NCI-H146 (cell line): Measurements from ENCODE around the gene NELL1.

Source experiments
- DNase-seq: peaks from one replicate; lab custom pipeline; 2025; lab: John Stamatoyannopoulos, UW

NELL1 gene

DNA sequence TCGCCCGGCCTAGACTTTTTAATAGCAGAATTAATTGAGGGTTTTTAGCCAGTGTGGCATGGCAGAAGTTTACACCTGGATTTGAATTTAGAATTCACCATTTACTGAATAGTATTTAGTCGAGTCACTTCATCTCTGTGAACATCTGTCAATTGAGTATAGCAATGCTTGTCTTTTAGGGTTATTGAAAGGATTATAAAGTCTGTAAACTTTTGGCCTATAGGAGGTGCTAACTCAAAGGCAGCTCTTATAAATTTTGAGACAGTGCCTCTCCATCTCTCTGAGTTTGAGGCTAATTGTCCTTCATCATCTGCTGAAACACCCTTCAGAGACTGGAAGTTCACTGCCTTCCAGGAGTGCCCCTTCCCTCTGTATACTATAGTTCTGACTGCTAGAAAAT, 205.0 kb downstream of the NELL1 start:
- DNase-seq = no peak

DNA sequence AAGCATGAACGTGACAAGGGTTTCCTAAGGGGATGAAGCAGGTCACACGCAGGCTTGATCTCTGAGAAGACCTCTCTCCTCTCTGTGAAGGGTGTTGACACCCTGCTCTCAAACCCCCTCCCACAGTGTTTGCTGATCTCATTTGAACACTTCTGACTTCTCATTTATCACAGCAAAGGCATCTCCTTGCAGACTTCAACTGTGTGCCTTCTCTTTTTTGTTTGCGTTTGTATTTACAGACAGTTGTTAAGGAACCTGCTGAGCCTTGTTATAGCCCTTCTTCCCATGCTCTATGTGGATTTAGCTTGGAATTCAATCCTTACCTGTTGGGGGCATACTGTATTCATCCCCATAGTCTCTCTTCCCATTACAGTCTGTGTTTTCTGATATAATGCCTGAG, 206.5 kb downstream of the NELL1 start:
- DNase-seq = no peak

DNA sequence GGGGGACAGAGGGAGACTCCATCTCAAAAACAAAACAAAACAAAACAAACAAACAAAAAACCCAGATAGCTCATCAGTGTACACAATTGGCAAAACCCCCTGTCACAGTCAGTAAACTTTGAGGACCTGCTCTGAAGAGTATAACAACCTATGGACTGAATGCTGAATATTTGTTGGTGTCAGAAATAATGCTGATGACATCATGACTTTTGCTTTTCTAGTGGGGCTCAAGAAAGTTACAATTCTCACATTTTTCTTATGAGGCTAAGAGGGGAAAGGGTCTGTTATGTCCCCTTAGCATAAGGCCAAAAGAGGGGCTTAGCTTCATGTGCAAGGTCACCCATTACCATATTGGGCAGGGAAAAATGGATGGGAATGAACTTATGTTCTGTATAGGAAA, 207.4 kb downstream of the NELL1 start:
- no peak for DNase-seq

DNA sequence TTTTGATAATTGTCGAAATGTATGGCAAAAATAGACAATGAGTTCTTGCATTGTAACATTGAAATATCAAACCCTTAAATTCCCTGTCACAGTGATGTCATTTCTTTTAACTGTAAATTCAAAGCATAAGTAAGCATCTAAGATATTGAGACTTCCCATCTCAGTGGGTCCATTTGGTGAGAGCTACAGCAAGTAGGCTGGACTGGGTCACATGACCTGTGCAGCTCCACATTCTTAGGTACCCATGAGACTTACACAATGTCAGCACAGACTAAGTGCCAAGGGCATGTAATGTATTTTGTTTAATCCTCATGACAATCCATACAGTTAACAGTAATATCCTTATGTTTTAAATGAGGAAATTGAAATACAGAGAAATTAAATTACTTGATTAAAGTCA, 210.7 kb downstream of the NELL1 start:
- no peak for DNase-seq

DNA sequence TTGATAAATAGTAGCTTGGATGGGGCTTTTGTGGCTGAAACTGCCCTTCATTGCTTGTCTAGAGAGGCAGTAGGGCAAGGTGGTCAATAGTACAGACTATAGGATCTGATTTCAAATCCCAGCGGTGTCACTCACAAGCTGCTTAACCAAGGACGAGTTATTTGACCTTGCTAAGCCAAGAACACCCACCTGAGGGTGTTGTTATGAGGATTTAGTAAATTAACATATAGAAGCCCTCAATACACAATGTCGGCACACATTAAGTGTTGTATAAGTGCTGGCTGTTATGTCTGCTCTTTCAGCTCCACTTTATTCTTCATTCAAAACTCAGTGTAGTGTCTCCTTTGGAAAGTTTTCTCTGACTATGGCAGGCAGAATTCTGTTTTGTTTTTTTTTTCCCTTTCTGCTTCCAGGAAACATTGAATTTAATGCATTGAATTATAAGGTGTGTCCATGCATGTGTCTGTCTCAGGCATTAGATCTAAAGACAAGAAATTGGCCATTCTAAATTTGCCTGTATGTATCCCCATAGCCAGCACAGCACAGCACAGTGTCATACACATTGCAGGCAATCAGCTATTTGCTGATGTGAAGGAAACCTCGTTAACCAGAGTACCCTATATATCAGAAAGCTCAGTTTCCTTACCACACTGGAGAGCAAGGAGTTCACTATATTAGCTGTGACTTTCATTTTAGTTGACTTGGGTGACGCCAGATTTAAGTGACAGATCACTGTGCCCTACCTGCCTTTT, 212.1 kb downstream of the NELL1 start:
- no peak for DNase-seq

DNA sequence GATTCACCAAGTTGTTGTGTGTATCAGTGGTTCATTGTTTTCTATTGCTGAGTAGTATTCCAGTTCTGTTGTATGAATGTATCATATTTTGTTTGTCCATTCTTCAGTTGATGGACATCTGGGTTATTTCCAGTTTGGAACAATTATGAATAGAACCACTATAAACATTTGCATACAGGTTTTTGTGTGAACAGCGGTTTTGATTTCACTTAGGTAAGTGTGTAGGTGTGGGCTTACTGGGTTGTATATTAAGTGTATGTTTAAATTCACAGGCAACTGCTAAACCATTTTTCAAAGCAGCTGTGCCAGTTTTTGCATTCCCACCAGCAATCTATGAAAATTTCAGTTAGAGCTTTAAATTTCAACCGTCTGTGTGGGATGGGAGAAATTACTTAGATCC, 217.8 kb downstream of the NELL1 start:
- DNase-seq = no peak

DNA sequence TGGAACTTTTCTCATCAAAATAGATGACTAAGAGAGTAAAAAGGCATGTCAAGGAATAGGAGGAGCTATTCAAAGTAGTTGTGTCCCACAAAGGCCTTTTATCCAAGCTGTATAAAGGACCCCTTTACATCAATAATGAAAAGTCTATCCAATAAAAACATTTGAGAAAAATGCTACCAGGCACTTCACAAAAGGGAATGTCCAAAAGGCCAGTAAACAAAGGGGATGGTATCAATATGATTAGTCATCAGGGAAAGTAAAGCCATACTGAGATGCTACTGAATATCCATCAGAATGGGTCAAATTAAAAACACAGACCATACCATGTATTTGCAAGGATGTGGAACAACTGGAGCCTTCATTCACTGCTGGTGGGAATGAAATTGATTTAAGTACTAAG, 224.9 kb downstream of the NELL1 start:
- DNase-seq = no peak

DNA sequence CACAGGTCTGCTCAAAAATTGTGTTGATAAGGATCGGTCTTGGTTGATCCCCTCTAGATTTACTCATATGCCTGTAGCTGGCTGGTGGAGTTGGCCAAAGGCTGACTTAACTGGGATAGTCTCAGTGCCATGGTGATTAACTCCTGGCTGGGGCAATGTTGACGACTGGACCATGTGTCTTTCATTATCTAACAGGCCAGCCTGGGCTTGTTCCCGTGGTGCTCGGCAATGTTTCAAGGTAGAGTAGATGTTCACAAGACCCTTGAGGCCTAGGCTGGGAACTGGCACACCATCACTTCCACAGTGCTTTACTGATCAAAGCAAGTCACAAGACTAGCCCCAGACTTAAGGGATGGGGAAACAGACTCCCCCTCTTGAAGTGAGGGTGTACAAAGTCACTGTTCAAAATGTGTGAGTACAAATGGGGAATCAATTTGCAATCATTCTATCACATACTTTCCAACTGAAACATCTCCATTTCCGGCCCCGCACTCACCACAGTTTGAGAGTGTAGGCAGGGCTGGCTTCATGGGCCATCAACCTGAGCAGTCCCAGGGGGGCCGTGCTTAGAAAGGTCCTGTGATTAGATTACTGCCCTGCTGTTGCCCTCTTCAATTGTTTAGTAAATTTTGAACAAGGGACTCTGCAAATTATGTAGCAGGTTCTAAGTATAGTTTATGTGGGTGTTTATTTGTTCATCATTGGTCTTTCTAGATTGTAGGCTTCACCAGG, 240.8 kb downstream of the NELL1 start:
- peak; percentile 19 for DNase-seq

DNA sequence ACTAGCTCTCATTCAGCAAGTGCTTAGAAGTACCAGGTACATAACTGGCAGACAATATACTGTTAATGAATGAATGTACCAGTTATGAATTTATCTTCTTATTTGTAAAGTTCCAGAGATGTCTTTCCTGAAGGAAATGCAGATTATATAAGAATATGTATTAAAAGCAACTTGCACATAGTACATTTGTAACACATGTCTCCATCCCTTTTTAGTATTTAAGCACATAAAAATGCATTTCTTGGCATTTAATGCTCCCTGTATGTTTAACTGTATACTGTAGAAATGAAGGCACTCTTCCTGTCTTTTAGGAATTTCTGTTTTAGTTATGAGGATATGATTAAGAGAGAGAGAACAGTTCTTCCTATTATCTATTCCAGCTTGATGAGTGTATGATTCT, 241.3 kb downstream of the NELL1 start:
- DNase-seq = no peak

DNA sequence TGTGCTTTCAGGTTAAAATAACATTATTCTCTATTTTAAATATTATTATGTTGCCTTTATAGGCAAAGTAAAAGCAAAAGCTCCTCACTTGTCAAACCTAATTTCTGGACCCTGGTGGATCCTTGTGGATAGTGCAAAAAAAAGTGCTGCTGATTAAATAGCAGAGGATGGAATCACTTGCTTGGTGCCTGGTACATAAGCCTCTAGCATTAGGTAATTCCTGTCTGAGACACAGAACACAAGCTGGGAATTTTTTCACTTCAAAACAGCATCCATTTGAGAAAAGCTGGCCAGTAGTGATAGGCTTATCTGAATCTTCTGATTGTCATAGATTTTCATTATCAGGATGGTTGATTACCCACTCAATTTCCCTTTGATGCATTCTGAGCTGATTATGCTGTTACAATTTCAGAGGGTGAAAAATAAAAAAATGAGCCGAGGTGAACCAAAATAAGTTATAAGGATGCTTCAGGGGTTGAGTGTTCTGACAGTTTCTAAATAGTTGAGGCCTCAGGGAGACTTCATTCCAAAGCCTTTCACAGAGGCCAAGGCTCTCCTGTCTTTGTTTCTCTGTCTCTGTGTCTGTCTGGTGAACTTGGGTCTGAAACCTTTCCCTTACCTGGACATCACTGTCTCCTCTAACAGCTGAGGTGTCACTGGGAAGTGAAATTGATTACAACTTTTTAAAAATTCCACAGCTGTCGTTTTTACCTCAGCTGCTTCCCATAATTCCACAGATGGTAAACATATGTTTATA, 242.9 kb downstream of the NELL1 start:
- peak; percentile 27 for DNase-seq

DNA sequence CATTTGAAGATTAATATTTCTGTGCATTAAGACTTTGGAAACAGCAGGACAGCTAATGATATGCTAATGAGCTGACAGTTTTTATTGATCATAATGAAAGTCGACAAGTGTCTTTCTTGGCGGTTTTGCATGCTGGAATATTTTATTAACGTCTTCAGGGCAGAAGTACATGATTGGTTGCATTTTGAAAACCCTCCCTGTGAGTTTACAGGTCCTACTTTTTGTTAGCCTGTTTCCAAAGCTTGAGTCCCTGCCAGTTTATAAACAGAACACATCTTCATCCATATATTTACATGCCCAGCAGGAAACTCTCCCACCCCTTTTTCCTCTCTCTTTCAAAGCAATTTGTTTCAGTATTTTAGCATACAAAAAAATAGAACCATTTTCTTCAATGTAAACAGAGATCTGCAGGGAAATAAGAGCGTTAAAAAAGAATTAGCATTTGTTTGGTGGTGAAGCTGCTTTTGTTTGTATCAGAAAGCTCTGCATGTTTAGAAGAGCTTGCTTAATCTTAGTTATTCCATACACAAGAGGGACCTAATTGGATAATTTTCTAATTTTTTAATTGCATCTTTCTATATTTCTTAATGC, 243.6 kb downstream of the NELL1 start:
- DNase-seq = peak; percentile 83

DNA sequence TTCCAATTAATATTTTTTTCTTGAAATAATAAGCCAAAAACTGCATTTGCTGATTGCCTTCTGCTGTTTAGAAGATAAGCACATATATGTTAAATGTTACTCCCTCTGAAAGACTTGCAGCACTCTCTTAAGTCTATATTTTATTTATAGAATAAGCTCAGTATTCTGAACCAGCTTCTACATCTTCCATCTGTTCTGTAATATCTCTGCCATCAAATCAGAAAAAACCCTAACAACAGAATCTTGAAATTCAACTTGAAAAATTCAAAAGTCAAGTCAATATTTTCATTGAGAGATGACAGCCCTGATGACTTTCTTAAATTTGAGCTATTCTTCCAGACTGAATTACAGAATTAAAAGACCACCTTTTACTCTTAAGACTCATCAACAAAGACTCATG, 247.9 kb downstream of the NELL1 start:
- no peak for DNase-seq

DNA sequence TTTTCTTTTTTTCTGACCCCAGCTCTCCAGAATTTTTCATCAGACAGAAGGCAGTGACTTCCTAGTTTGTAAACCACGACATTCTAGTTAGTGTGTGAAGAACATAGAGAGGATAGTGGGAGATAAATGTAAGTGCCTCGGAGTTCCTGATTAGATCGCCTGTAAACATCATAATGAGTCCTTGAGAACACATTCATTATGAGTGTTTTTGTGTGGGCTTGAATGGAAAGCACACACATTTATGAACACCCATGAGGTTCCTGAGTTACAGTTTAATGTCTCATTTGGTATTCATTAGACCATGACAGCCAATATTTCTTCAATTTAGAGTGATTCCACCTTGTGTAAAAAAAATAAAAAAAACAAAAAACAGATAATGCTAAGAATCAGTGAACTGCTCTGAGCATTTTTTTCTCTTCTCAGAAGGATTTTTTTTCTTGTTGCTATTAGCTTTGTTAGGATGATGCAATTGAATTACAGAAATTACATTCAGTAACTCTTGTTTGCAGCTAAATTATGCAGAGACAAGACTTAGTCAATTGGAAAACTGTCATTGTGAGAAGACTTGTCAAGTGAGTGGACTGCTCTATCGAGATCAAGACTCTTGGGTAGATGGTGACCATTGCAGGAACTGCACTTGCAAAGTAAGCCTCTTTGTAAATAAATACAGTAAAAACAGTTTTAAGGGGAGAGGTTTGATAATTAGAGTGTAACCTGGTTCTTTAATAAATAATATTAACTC, 257.6 kb downstream of the NELL1 start:
- peak; percentile 77 for DNase-seq

DNA sequence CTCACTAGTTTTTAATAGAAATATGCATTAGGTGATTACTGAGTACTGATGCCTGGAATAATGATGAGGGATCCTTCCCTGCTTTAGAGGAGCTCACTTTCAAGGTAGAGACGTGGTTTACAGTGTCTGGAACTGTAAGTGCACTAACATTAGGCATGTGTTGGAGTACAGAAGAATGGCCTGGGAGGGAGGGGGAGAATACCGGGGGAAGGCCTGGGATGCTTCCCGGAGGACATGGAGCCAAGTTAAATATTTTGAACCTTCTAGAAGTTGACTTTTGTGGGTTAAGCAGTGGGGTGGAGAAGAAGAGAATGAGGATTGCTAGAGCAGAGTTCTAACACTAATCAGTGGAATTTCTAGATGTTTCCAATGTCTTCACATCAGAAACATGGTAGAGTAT, 261.6 kb downstream of the NELL1 start:
- no peak for DNase-seq

DNA sequence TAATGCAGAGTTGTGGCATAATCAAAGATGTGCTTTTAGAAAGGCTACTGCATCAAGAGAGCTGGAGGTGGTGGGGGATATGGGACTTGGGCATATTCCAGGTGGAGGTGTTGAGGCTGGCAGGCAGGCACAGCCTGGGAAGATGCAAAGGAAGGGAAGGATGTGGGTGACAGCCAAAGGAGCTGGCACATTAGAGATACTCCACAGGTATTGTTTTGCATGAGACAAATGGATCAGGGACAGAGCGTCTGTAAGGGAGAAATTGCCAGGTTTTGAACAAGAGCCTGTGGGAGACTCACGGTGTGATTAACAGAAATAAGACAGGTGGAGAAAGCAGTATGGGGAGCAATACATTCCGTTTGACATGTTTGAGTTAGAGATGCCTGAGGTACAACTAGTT, 263.7 kb downstream of the NELL1 start:
- DNase-seq = no peak

DNA sequence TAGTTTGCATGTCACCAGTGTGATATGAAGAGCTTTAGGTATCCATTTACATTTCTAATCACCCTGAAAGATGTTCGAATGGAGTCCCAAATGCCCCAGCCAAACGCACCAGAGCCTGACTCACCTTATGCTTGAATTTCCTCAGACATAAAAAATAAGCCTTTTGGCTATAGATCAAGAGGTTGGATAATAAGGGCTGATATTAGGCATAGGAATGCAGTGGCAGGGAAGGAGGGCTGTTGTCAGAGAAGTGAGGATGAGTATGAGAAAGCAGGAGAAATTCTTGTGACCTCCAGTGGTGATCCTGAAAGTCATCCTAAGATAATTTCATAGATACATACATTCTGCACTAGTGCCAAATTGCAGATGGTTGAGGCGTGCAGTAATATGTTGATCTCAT, 264.6 kb downstream of the NELL1 start:
- DNase-seq = no peak

DNA sequence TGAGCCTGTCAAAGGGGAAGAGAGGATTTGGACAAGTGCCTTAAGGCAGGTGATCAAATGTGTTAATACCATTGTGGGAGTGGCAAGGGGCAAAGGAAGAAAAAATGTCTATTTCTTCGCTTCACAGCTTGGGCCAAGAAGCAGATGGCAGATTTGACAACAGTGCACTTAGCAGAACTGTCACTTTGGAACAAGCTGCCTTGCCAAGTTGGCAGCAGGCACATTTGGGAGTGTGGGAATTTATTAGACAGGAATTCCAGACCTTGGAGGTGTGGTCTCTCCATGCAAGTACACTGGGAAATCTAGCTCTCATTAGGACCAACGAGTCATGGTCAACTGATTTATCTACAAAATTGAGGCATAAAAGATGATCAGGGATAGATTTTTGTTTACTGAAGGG, 265.1 kb downstream of the NELL1 start:
- DNase-seq = no peak

DNA sequence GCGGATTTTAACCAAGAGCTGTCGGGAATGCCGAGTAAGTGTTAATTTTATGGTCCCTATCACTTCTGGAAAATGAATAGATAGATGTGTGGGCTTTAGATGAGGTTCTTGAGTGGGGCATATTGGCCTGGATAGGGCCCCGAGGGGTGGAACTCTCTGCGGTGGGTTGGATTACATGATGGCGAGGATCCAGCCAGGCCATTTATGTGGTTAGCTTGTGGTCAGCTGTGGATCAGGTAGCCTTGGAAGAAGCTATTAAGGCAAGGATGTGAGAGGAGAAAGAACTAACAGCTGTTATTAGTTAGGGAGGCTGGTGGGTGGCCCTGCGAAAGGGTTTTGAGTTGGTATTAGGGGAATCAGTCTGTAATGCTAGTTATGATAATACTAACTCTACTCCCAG, 268.4 kb downstream of the NELL1 start:
- DNase-seq = no peak

DNA sequence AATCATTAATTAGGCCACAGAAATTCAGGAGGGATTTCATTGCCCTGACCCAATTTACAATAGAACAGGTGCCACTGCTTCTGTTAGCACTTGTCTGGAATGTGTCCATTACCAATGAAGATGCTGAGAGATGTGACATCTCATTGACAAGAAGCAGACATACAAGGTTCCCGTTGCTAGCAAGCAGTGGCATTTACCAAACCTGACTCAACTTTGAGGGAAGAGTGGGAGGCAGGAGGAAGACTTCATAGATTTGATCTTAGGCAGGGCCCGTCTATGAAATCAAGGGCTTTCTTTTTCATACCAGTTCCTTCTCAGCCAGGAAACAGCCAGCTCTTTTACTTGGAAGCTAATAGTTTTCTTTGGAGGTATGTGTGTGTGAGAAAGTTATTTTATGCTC, 280.2 kb downstream of the NELL1 start:
- no peak for DNase-seq

DNA sequence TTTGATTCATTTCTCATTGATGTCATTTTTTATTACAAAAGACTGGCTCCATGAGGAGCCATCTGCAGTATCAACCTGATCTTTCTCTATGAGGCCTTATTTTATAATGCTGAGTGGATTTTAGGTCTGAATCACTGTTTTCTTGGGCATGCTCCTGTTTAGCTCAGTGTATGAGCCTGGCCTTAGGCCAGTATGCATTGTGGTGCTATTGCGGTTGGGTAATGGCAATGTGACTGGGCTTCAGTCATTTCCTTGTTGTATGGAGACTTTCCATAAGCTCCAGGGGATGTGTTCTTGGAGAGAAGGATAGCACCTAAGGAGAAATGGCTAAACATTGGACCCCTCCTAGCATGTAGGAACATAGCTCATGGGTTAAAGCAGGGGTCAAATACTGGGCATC, 293.2 kb downstream of the NELL1 start:
- no peak for DNase-seq

DNA sequence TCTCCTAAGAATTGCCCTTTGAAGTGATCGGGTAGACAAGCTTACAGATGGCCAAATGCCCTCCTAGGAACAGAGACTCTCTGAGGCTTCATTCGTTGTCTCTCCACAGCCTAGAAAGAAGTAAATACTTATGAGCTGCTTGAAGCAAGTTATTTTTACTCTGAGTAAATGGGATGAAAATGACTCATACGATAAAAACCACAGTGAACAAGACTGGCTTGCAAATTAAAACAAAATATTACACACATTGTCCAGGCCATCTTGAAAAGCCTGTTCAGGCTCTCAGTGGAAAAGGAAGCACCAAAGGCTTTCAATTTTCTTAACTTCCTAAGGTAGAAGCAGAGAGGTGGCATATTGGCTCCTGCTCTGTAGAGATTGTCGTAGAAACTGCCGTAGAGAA, 294.2 kb downstream of the NELL1 start:
- no peak for DNase-seq

DNA sequence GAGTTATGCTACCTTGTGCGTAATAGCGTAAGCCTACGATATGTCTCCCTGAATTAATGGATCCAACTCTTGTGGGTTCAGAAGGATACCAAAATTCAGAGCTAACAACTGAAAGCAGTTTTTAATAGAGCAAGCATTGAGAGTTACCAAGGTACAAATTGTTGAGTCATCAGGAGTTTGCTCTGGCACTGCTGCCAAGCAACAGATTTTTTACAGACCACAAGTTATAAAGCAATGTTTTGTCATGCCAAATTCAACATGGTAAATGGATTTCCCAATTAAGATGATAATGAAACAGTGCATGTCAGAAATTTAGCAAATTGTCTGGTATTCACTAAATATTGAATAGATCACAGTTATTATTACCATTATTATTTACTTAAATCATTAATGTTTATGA, 295.6 kb downstream of the NELL1 start:
- DNase-seq = no peak
